HG03045 (cell line): ENCODE results near the gene SLC26A9.
"Not testable (repeated sequence)": the region's sequence is repeated elsewhere in the genome, so short reads cannot be mapped to it uniquely, and the experiment has no call there.

Source experiments
- ATAC-seq: cut with Tn5 transposase; IDR thresholded peaks from one replicate; pipeline ENCODE4 v1.9.1; 2021; ENCODE audit warnings: mild to moderate bottlenecking, moderate library complexity; ENCODE audit not compliant: unreplicated experiment

Gene SLC26A9

DNA sequence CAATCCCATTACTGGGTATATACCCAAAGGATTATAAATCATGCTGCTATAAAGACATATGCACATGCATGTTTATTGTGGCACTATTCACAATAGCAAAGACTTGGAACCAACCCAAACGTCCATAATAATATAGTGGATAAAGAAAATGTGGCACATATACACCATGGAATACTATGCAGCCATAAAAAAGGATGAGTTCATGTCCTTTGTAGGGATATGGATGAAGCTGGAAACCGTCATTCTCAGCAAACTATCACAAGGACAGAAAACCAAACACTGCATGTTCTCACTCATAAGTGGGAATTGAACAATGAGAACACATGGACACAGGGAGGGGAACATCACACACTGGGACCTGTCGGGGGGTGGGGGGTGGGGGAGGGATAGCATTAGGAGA lies 38.2 kb downstream of the SLC26A9 start:
- not testable (repeated sequence) for ATAC-seq

DNA sequence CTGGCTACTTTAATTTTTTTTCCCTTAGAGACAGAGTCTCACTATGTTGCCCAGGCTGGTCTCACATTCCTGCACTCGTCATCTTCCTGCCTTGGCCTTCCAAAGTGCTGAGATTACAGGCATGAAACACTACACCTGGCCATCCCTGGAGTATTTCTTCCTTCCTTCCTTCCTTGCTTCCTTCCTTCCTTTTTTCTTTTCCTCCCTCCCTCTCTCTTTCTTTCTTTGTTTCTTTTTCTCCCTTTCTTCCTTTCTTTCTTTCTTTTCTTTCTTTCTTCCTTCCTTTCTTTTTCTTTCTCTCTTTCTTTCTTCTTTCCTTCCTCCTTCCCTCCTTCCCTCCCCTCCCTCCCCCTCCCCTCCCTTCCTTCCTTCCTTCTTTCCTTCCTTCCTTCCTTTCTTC lies 46.9 kb downstream of the SLC26A9 start:
- no peak for ATAC-seq

DNA sequence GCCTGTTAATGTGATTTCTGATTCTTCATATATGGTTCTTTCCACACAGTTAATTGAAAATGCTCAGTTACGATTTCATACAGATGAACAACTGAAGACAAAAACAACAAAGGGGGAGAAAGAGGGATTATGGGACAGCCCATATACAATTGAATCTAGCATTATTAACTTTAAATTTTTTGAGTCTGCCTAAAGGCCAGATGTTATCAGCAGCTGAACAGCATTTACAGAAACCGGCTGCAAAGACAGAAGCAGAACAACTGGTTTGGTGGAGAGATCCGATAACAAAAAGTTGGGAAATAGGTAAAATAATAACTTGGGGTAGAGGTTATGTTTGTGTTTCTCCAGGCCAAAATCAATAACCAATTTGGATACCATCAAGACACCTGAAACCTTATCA lies 49.1 kb downstream of the SLC26A9 start:
- not testable (repeated sequence) for ATAC-seq

DNA sequence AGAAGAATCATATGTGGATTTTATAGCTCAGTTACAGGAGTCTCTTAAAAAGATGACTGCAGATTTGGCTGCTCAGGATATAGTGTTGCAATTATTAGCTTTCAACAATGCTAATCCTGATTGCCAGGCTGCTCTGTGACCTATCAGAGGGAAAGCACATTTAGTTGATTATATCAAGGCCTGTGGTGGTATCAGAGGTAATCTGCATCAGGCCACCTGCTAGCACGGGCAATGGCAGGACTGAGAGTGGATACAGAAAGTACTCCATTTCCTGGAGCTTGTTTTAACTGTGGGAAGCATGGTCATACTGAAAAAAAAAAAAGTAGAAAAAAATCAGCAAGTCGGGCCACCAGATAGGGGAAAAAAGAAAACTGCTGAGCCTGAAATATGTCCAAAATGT lies 51.1 kb downstream of the SLC26A9 start:
- ATAC-seq = not testable (repeated sequence)

DNA sequence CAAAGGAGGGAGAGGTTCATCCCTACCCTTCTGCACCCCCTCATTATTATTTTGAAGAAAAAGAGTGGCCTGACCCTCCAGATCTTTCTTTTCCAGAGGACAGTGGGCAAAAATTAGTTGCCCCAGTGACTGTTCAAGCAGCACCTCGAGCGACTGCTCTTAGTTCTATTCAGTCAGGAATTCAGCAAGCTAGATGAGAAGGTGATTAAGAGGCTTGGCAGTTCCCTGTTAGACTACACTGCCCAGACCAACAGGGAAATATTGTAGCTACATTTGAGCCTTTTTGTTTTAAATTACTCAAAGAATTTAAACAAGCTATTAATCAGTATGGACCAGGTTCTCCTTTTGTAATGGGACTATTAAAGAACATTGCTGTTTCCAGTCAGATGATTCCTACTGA lies 51.8 kb downstream of the SLC26A9 start:
- not testable (repeated sequence) for ATAC-seq

DNA sequence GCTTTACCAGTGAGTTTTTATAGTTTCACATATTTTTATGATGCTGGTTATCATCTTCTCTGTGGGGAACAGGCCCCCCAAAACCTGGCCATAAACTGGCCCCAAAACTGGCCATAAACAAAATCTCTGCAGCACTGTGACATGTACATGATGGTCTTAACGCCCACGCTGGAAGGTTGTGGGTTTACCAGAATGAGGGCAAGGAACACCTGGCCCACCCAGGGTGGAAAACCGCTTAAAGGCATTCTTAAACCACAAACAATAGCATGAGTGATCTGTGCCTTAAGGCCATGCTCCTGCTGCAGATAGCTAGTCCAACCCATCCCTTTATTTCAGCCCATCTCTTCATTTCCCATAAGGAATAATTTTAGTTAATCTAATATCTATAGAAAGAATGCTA lies 52.6 kb downstream of the SLC26A9 start:
- ATAC-seq = not testable (repeated sequence)

DNA sequence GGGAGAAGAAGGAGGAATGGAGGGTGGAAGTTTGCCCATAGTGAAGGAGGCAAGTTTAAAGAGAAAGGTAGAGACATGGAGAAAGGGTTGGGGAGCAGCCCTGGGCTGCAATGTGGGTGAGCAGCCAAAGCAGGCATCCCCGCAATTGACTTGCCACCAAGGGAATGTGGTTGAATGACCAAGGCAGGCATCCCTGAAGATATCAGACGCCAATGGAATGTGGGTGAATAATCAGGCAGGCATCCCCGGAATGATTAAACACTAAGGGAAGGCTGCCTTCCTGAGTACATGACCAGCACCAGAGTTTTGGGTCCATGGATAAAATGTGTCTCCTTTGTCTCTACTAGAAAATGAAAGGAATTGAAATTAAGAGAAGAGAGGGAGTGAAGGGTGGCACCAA lies 53.5 kb downstream of the SLC26A9 start:
- ATAC-seq = not testable (repeated sequence)

DNA sequence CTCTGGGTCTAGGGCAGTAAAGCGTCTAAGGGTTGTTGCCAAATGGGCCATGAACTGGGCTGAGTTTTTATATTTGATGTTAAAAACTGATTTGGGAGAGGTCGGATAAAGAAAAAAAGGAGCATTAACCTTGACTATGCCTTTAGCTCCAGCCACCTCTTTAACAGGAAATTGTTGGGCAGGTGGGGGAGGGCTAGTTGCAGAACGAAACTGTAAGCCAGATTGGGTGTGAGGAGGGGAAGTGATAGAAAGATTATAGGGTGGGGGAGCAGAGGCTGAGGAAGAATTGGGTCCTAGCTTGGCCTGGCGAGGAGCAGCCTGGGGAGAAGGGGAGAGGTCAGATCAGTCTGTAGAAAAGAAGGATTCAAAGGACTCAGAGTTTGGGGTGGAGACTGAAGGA lies 54.2 kb downstream of the SLC26A9 start:
- ATAC-seq = not testable (repeated sequence)

DNA sequence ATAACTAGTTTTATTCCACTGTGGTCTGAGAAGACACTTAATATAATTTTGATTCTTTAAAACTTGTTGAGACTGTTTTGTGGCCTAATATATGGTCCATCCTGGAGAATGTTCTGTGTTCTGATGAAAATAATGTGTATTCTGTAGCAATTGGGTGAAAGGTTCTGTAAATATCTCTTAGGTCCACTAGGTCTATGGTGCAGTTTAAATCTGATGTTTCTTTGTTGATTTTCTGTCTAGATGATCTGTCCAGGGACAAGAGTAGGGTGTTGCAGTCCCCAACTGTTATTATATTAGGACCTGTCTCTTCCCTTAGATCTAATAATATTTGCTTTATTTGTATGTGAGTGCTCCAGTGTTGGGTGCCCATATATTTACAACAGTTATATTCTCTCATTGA lies 59.5 kb downstream of the SLC26A9 start:
- no peak for ATAC-seq

DNA sequence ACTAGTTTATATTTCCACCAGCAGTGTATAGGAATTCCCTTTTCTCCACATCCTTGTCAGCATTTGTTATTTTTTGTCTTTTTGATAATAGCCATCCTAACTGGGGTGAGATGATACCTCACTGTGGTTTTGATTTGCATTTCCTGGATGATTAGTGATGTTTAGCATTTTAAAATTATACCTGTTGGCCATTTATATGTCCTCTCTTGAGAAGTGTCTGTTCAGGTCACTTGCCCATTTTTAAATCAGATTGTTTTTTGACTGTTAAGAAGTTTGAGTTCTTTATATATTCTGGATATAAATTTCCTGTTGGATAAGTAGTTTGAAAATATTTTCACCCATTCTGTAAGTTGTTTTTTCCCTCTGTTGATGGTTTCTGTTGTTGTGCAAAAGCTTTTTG lies 62.3 kb downstream of the SLC26A9 start:
- no peak for ATAC-seq

DNA sequence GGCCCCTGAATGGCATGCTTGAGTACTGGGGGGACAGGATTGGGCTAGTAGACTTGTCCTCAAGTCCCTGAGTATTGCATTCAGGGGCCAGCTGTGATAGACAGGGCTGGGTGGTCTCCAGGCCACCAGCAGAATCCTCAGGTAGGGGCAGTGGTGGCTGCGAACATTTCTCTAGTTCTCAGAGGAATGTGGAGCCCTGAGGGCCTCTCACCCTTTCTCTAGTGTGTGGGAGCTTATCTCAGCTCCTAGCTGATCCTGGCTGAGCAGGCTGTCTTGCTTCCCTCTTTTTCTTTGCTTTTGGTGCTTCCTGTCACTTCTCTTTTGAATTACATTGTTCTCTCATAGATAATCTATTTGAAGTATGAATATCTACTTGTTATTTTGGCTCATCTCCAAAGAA lies 63.3 kb downstream of the SLC26A9 start:
- ATAC-seq = no peak

DNA sequence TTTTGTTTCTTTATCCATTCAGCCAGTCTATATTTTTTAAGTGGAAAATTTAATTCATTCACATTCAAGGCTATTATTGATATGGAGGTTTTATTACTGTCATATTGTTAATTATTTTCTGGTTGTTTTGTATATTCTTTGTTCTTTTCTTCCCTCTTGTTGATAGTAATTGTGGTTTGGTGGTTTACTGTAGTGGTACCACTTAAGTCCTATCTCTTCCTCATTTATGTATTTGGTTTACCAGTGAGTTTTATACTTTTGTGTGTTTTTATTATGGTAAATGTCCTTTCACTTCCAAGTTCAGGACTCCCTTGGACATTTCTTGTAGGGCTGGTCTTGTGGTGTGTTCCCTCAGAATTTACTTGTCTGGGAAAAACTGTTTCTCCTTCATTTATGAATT lies 65.2 kb downstream of the SLC26A9 start:
- no peak for ATAC-seq

DNA sequence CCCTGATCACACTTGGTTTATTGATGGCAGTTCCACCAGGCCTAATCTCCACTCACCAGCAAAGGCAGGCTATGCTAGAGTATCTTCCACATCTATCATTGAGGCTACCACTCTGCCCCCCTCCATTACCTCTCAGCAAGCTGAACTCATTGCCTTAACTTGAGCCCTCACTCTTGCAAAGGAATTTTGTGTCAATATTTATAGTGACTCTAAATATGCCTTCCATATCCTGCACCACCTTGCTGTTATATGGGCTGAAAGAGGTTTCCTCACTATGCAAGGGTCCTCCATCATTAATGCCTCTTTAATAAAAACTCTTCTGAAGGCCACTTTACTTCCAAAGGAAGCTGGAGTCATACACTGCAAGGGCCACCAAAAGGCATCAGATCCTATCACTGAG lies 70.1 kb downstream of the SLC26A9 start:
- not testable (repeated sequence) for ATAC-seq

DNA sequence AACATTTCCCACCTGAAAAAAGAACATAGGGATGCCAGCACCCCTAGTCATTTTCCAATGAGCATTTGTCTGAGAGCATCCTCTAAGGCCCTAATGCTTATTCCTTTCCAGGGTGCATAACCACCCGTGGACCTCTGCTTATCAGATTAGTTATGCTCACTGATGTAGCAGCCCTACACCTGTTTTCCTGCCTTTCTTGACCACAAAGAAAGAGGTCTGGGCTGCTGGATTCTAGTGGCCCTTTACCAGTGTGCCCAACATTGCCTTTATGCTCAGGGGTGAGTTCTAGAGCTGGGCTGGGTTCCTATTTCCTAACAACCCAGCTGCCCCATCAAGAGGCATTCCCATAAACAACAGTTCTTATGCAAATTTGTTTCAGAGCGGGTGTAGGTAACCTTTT lies 73.0 kb downstream of the SLC26A9 start:
- ATAC-seq = no peak
